ENCODE data around the gene LMNTD2.
A peak's percentile ranks its signal among the peaks of the same experiment; 100 is the strongest.

LMNTD2 gene

GRCh38 chr11:537622-538430, 22.7 kb downstream of the LMNTD2 start:
- H3K4me3 ChIP-seq (ENCODE audit: low read depth, low read length): peak overlapping the region; percentile 38
- DNase-seq (ENCODE audit: low read depth): no peak

- peak within 1 kb of the TSS; percentile 38 for H3K4me3 ChIP-seq (ENCODE audit: low read depth, low read length)
- peak; percentile 14 for DNase-seq (ENCODE audit: low read depth)
Measured at GRCh38 chr11:536841-537621, 23.5 kb downstream of the LMNTD2 start, which contains the start of gene LRRC56. Gene LRRC56 (plus strand): TSS chr11:537527. CDS start chr11:540685, 3,158 bp downstream.

DNA sequence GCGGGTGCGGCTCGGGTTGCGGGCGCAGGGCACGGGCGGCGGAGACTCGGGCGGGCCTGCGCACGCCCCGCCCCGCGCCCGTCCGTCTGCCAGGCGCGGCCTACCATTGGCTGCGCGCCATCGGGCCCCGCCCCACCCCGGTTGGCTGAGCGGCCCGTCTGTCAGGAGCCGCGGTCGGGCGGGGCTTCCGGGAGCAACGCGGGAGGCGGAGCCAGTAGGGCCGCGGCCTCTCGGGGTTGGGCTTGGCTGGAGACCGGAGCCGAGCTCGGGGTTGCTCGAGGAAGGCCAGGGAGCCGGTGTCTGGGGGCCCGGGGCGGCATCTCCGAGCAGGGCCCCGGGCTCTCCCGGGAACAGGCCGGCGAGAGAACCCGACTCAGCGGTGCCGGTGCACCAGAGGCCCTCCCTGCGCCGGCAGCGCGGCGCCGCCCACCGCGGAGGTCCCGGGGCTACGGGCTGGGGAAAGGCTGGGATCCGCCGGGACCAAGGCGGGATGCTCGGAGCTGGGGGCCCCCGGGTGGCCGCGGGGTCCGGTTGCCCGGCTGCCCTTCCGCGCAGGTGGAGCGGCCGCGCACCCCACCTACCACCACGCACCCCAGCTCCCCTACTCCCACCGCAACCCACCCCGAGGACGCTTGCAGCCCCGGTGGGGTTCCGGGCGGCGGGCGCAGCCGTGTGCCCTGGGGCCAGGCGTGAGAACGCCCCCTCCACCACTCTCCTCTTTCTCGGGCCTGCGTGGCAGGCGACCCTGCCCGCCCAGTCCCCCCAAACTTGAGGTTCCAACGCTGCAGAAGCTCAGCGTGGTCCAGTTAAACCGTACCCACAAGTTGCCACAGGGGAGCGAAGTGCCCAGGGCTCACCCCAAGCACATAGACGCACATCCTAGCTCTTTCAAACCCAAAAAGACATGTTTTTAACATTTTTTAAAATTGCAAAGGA, 24.8 kb downstream of the LMNTD2 start, which contains the start of gene HRAS:
Gene HRAS, minus strand, starts transcription at position 58 of the 936 bp plus-strand sequence.
- H3K4me3 ChIP-seq (ENCODE audit: low read depth, low read length): peak within 1 kb of the TSS; percentile 91

DNA sequence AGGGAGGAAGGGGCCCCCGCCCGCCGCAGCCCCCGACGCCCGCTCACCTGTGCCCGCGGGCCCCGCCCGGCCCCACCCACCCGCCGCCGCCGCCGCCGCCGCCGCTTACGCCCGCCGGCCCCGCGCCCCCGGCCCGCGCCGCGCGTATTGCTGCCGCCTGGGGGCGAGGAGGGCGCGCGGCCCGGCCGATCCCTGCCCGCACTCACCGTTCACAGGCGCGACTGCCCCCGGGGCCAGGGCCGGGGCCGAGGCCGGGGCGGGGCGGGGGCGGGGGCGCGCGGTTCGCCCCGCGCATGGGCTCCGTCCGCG, 25.4 kb downstream of the LMNTD2 start:
- DNase-seq (ENCODE audit: low read depth): no peak
- peak overlapping the region; percentile 91 for H3K4me3 ChIP-seq (ENCODE audit: low read depth, low read length)

More for the DNA sequence above, 24.8 kb downstream of the LMNTD2 start, which contains the start of gene HRAS:
- peak; percentile 74 for DNase-seq (ENCODE audit: low read depth)

GRCh38 chr11:534396-535209, 25.9 kb downstream of the LMNTD2 start:
- DNase-seq (ENCODE audit: low read depth): no peak
- H3K4me3 ChIP-seq (ENCODE audit: low read depth, low read length): peak overlapping the region; percentile 91

DNA sequence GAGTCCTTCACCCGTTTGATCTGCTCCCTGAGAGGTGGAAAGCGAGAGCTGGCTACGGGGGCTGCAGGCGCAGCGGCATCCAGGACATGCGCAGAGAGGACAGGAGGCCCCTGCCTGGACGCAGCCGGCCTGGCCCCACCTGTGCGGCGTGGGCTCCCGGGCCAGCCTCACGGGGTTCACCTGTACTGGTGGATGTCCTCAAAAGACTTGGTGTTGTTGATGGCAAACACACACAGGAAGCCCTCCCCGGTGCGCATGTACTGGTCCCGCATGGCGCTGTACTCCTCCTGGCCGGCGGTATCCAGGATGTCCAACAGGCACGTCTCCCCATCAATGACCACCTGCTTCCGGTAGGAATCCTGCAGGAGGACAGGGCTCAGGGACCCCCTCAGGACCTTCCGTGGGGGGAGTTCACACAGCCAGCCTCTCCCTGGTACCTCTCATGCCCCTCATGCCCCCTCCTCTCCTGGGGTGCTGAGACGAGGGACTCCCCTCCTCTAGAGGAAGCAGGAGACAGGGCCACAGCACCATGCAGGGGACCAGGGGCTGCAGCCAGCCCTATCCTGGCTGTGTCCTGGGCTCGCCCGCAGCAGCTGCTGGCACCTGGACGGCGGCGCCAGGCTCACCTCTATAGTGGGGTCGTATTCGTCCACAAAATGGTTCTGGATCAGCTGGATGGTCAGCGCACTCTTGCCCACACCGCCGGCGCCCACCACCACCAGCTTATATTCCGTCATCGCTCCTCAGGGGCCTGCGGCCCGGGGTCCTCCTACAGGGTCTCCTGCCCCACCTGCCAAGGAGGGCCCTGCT, 26.7 kb downstream of the LMNTD2 start:
- DNase-seq (ENCODE audit: low read depth): no peak
- peak overlapping the region; percentile 91 for H3K4me3 ChIP-seq (ENCODE audit: low read depth, low read length)

DNA sequence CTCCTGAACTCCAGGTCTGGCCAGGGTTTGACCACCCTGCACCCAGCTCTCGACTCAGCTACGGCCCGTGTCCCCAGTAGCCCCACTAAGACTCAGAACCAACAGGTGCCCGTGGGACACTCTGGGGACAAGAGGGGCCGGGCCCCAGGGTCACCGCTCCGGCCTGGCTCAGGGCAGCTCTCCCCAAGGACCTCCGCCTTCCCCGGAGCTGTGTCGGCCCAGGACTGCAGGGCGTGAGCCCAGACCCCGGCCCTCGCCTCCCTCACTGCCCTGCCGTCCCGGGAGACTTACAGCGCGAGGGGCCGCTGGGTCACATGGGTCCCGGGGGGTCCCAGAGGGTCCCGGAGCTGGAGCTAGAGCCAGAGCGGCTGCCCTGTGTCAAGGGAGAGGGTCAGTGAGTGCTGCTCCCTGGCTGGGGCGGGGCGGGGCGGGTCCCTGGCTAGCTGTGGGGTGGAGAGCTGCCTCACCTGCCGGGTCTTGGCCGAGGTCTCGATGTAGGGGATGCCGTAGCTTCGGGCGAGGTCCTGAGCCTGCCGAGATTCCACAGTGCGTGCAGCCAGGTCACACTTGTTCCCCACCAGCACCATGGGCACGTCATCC, 27.5 kb downstream of the LMNTD2 start:
- H3K4me3 ChIP-seq (ENCODE audit: low read depth, low read length): no peak overlapping the region
- no peak for DNase-seq (ENCODE audit: low read depth)

DNA sequence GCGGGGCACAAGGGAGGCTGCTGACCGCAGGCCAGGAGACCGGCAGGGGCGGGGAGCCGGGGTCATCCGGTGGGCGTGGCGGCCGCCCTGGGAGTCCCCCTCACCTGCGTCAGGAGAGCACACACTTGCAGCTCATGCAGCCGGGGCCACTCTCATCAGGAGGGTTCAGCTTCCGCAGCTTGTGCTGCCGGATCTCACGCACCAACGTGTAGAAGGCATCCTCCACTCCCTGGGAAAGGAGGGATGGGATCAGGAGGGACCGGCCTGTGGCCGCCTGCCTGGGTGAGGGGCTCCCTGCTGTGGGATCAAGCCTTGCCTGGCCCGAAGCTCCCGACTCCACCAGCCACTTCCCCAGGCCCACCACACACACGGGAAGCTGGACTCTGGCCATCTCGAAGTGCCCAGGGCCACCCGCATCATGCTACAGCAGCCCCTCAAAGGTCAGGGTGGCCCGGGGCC, 28.0 kb downstream of the LMNTD2 start:
- H3K4me3 ChIP-seq (ENCODE audit: low read depth, low read length): no peak overlapping the region
- no peak for DNase-seq (ENCODE audit: low read depth)

GRCh38 chr11:531919-532526, 28.5 kb downstream of the LMNTD2 start:
- DNase-seq (ENCODE audit: low read depth): no peak
- no peak overlapping the region for H3K4me3 ChIP-seq (ENCODE audit: low read depth, low read length)

GRCh38 chr11:530960-531831, 29.3 kb downstream of the LMNTD2 start:
- no peak overlapping the region for H3K4me3 ChIP-seq (ENCODE audit: low read depth, low read length)
- no peak for DNase-seq (ENCODE audit: low read depth)

GRCh38 chr11:529728-530411, 30.7 kb downstream of the LMNTD2 start:
- DNase-seq (ENCODE audit: low read depth): no peak
- no peak overlapping the region for H3K4me3 ChIP-seq (ENCODE audit: low read depth, low read length)

- DNase-seq (ENCODE audit: low read depth): no peak
- no peak overlapping the region for H3K4me3 ChIP-seq (ENCODE audit: low read depth, low read length)
Measured at GRCh38 chr11:528815-529727, 31.5 kb downstream of the LMNTD2 start.

DNA sequence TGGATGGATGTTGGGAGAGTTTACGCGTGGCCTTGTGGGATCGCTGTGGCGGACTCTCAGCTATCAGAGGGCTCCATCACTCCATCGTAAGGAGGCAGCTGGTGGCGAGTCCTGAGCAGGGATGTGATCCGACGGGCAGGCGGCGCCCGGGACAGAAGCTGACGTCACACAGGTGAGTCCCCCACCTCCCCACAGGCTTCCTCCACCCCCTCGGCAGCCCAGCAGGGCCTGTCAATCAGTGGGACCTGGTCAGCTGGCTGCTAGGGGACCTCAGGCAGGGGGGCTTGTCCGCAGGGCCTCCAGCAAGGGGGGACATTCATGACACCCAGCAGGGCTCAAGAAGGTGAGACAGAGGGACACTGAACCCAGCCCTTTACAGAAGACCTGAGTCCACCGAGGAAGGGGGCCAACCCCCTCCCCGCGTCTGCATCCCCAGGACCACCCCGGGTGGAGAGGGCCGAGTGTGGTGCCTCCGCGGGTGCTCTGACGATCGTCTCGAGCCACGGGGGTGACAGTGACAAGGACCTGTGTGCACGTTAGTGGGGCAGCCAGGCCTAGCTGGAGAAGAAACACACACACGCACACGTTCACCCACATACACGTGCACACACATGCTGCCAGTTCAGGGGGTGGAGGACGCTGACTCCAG, 32.2 kb downstream of the LMNTD2 start:
- no peak for DNase-seq (ENCODE audit: low read depth)
- no peak overlapping the region for H3K4me3 ChIP-seq (ENCODE audit: low read depth, low read length)

GRCh38 chr11:526192-526591, 34.3 kb downstream of the LMNTD2 start:
- H3K4me3 ChIP-seq (ENCODE audit: low read depth, low read length): no peak overlapping the region
- DNase-seq (ENCODE audit: low read depth): no peak
